ENCODE data around the gene ALKBH3. TPM values are rescaled to one million over a fixed set of nuclear protein-coding genes. Genes with fewer than 3 reads are reported as not detected.

The ALKBH3 gene
- polyA plus RNA-seq, 12 donors = 18.4 to 35.1 (median 25.6) TPM; not detected in 1

GRCh38 chr11:43879789-43880639, 617 bp upstream of the ALKBH3 start:
- no peak for DNase-seq

GRCh38 chr11:43892851-43893250, 12.2 kb downstream of the ALKBH3 start:
- no peak for DNase-seq

GRCh38 chr11:43894546-43894945, 13.9 kb downstream of the ALKBH3 start:
- DNase-seq = no peak

- no peak for DNase-seq
These were observed 15.0 kb downstream of the ALKBH3 start for GRCh38 chr11:43895601-43896000.

GRCh38 chr11:43898574-43898973, 17.9 kb downstream of the ALKBH3 start:
- no peak for DNase-seq

- no peak for DNase-seq
These were observed 18.5 kb downstream of the ALKBH3 start for GRCh38 chr11:43899094-43899493.

- no peak for DNase-seq
These were observed 20.9 kb downstream of the ALKBH3 start for GRCh38 chr11:43901551-43901950.

GRCh38 chr11:43903078-43903477, 22.4 kb downstream of the ALKBH3 start:
- no peak for DNase-seq

- DNase-seq = no peak
These were observed 23.3 kb downstream of the ALKBH3 start for GRCh38 chr11:43903969-43904368.

- no peak for DNase-seq
These were observed 24.3 kb downstream of the ALKBH3 start for GRCh38 chr11:43904742-43905535.

- peak; percentile 82 for DNase-seq
These were observed 25.2 kb downstream of the ALKBH3 start for GRCh38 chr11:43905813-43906241.

GRCh38 chr11:43907028-43907975, 26.7 kb downstream of the ALKBH3 start:
- DNase-seq = no peak

GRCh38 chr11:43908191-43908590, 27.6 kb downstream of the ALKBH3 start:
- no peak for DNase-seq

GRCh38 chr11:43908683-43909082, 28.1 kb downstream of the ALKBH3 start:
- no peak for DNase-seq

GRCh38 chr11:43913829-43914380, 33.3 kb downstream of the ALKBH3 start:
- no peak for DNase-seq

- no peak for DNase-seq
These were observed 33.8 kb downstream of the ALKBH3 start for GRCh38 chr11:43914466-43914865.

GRCh38 chr11:43916621-43917020, 36.0 kb downstream of the ALKBH3 start:
- no peak for DNase-seq

- DNase-seq = no peak
These were observed 37.2 kb downstream of the ALKBH3 start for GRCh38 chr11:43917851-43918250.

- no peak for DNase-seq
These were observed 38.0 kb downstream of the ALKBH3 start for GRCh38 chr11:43918662-43919061.

GRCh38 chr11:43919852-43920597, 39.4 kb downstream of the ALKBH3 start:
- DNase-seq = no peak
